HK-2 (cell line): Measurements from ENCODE around the gene APBB2.
"Not testable (repeated sequence)": the region's sequence is repeated elsewhere in the genome, so short reads cannot be mapped to it uniquely, and the experiment has no call there.

ENCODE experiments used
- DNase-seq: peaks from one replicate; pipeline ENCODE4 v3.0.0-alpha.2; 2018; ENCODE audit not compliant: unreplicated experiment

The APBB2 gene

GRCh38 chr4:40905414-40905813 is 308.9 kb downstream of the APBB2 start:
- no peak for DNase-seq

GRCh38 chr4:40900531-40900930 is 313.8 kb downstream of the APBB2 start:
- DNase-seq, result not testable (repeated sequence)

GRCh38 chr4:40897557-40898203 is 316.7 kb downstream of the APBB2 start:
- DNase-seq, result peak; percentile 74

GRCh38 chr4:40890764-40891163 is 323.6 kb downstream of the APBB2 start:
- no peak for DNase-seq

- DNase-seq, result no peak
Measured at GRCh38 chr4:40890199-40890598, 324.1 kb downstream of the APBB2 start.

- no peak for DNase-seq
Measured at GRCh38 chr4:40888933-40889332, 325.4 kb downstream of the APBB2 start.

- no peak for DNase-seq
Measured at GRCh38 chr4:40887764-40888131, 326.6 kb downstream of the APBB2 start.

GRCh38 chr4:40886931-40887763 is 327.2 kb downstream of the APBB2 start:
- no peak for DNase-seq

- no peak for DNase-seq
Measured at GRCh38 chr4:40881851-40882250, 332.5 kb downstream of the APBB2 start.

- no peak for DNase-seq
Measured at GRCh38 chr4:40881096-40881495, 333.2 kb downstream of the APBB2 start.

- DNase-seq, result no peak
Measured at GRCh38 chr4:40878548-40879055, 335.7 kb downstream of the APBB2 start.

GRCh38 chr4:40877081-40877480 is 337.3 kb downstream of the APBB2 start:
- no peak for DNase-seq

GRCh38 chr4:40875507-40876150 is 338.7 kb downstream of the APBB2 start:
- no peak for DNase-seq

- no peak for DNase-seq
Measured at GRCh38 chr4:40874901-40875300, 339.4 kb downstream of the APBB2 start.

GRCh38 chr4:40874331-40874730 is 340.0 kb downstream of the APBB2 start:
- no peak for DNase-seq

GRCh38 chr4:40871695-40872250 is 342.6 kb downstream of the APBB2 start:
- no peak for DNase-seq

- no peak for DNase-seq
Measured at GRCh38 chr4:40870150-40870549, 344.2 kb downstream of the APBB2 start.

- DNase-seq, result no peak
Measured at GRCh38 chr4:40865696-40866095, 348.6 kb downstream of the APBB2 start.

GRCh38 chr4:40864531-40864930 is 349.8 kb downstream of the APBB2 start:
- no peak for DNase-seq

- DNase-seq, result no peak
Measured at GRCh38 chr4:40858962-40859361, 355.4 kb downstream of the APBB2 start.

- DNase-seq, result no peak
Measured at GRCh38 chr4:40857956-40858355, 356.4 kb downstream of the APBB2 start.

- peak; percentile 53 for DNase-seq
Measured at GRCh38 chr4:40856840-40857362, 357.4 kb downstream of the APBB2 start.
